Measurements from ENCODE around the gene SWAP70. TPM values are rescaled to one million over a fixed set of nuclear protein-coding genes. Genes with fewer than 3 reads are reported as not detected.

SWAP70 gene
- total RNA-seq, 1 donor from 2014 or later = 39.7 TPM

GRCh38 chr11:9789910-9790309, 126.0 kb downstream of the SWAP70 start:
- Mint-ChIP-seq H3K36me3 (ENCODE audit: unreplicated experiment) (peaks cover 44% of the 10 kb centered on the region), H3K4me1 (ENCODE audit: unreplicated experiment) (peaks cover 18% of the 10 kb centered on the region), H3K9me3 (ENCODE audit: unreplicated experiment) (no peaks in the 10 kb centered on the region), H3K27ac (ENCODE audit: unreplicated experiment) (no peak overlapping the region), H3K27me3 (ENCODE audit: unreplicated experiment) (no peaks in the 10 kb centered on the region), H3K4me3 (ENCODE audit: unreplicated experiment) (no peak overlapping the region)
- no peak for TF ChIP-seq CTCF (IDR thresholded peaks at IDR 0.05)
- no peak for DNase-seq (ENCODE audit: extremely low spot score, unreplicated experiment)

- H3K27me3 Mint-ChIP-seq (ENCODE audit: unreplicated experiment) = no peaks in the 10 kb centered on the region
- TF ChIP-seq CTCF (IDR thresholded peaks at IDR 0.05) = no peak
- no peak overlapping the region for H3K27ac Mint-ChIP-seq (ENCODE audit: unreplicated experiment)
- no peak for DNase-seq (ENCODE audit: extremely low spot score, unreplicated experiment)
- peaks cover 39% of the 10 kb centered on the region for H3K36me3 Mint-ChIP-seq (ENCODE audit: unreplicated experiment)
- peaks cover 19% of the 10 kb centered on the region for H3K4me1 Mint-ChIP-seq (ENCODE audit: unreplicated experiment)
- H3K9me3 Mint-ChIP-seq (ENCODE audit: unreplicated experiment) = no peaks in the 10 kb centered on the region
- H3K4me3 Mint-ChIP-seq (ENCODE audit: unreplicated experiment) = no peak overlapping the region
These were observed 126.8 kb downstream of the SWAP70 start for GRCh38 chr11:9790703-9791102.

- Mint-ChIP-seq H3K4me1 (ENCODE audit: unreplicated experiment) (peaks cover 25% of the 10 kb centered on the region), H3K9me3 (ENCODE audit: unreplicated experiment) (no peaks in the 10 kb centered on the region), H3K36me3 (ENCODE audit: unreplicated experiment) (peaks cover 13% of the 10 kb centered on the region), H3K4me3 (ENCODE audit: unreplicated experiment) (no peak overlapping the region), H3K27me3 (ENCODE audit: unreplicated experiment) (no peaks in the 10 kb centered on the region), H3K27ac (ENCODE audit: unreplicated experiment) (no peak overlapping the region)
- DNase-seq (ENCODE audit: extremely low spot score, unreplicated experiment) = no peak
- TF ChIP-seq CTCF (IDR thresholded peaks at IDR 0.05) = no peak
These were observed 132.4 kb downstream of the SWAP70 start for GRCh38 chr11:9796266-9796665.

GRCh38 chr11:9796854-9797253, 133.0 kb downstream of the SWAP70 start:
- no peak for DNase-seq (ENCODE audit: extremely low spot score, unreplicated experiment)
- no peak overlapping the region for H3K4me3 Mint-ChIP-seq (ENCODE audit: unreplicated experiment)
- no peaks in the 10 kb centered on the region for H3K9me3 Mint-ChIP-seq (ENCODE audit: unreplicated experiment)
- no peak overlapping the region for H3K27ac Mint-ChIP-seq (ENCODE audit: unreplicated experiment)
- no peak for TF ChIP-seq CTCF (IDR thresholded peaks at IDR 0.05)
- peaks cover 8% of the 10 kb centered on the region for H3K36me3 Mint-ChIP-seq (ENCODE audit: unreplicated experiment)
- H3K27me3 Mint-ChIP-seq (ENCODE audit: unreplicated experiment) = no peaks in the 10 kb centered on the region
- peaks cover 31% of the 10 kb centered on the region for H3K4me1 Mint-ChIP-seq (ENCODE audit: unreplicated experiment)

- no peaks in the 10 kb centered on the region for H3K9me3 Mint-ChIP-seq (ENCODE audit: unreplicated experiment)
- DNase-seq (ENCODE audit: extremely low spot score, unreplicated experiment) = no peak
- H3K27me3 Mint-ChIP-seq (ENCODE audit: unreplicated experiment) = no peaks in the 10 kb centered on the region
- H3K27ac Mint-ChIP-seq (ENCODE audit: unreplicated experiment) = no peak overlapping the region
- no peak for TF ChIP-seq CTCF (IDR thresholded peaks at IDR 0.05)
- peaks cover 35% of the 10 kb centered on the region for H3K4me1 Mint-ChIP-seq (ENCODE audit: unreplicated experiment)
- peaks cover 8% of the 10 kb centered on the region for H3K36me3 Mint-ChIP-seq (ENCODE audit: unreplicated experiment)
- H3K4me3 Mint-ChIP-seq (ENCODE audit: unreplicated experiment) = no peak overlapping the region
These were observed 133.4 kb downstream of the SWAP70 start for GRCh38 chr11:9797300-9797699.
